Stimulated activated CD8-positive, alpha-beta memory T cell treated with anti-CD3 and anti-CD28 coated beads, Interleukin-15, amount 100 ng/mL, for 48 hours (primary cell): Measurements from ENCODE around the gene WDR7.

Experiments
- DNase-seq, 2 donors: peaks; one replicate each; pipeline ENCODE4 v3.0.0-alpha.2; 2020; ENCODE audit warnings: low read depth in 2 of 2

The WDR7 gene

GRCh38 chr18:57078614-57079013, 427.5 kb downstream of the WDR7 start:
- DNase-seq: no peak

- no peak for DNase-seq
These were observed 429.3 kb downstream of the WDR7 start for GRCh38 chr18:57080479-57080878.

- DNase-seq: no peak
These were observed 430.7 kb downstream of the WDR7 start for GRCh38 chr18:57081899-57082298.

- DNase-seq: no peak
These were observed 432.3 kb downstream of the WDR7 start for GRCh38 chr18:57083485-57083884.

GRCh38 chr18:57084331-57085271, 433.4 kb downstream of the WDR7 start:
- DNase-seq: no peak

- no peak for DNase-seq
These were observed 434.2 kb downstream of the WDR7 start for GRCh38 chr18:57085371-57085770.

- DNase-seq: no peak
These were observed 435.0 kb downstream of the WDR7 start for GRCh38 chr18:57086163-57086562.
